ENCODE results near the gene REV3L.

GRCh38 chr6:111269401-111269970, 213.5 kb downstream of the REV3L start:
- TF ChIP-seq GFI1 (CRISPR knock-in tag; IDR thresholded peaks at IDR 0.05; ENCODE audit: borderline replicate concordance) (no peak), U2AF1 (optimal IDR thresholded peaks at IDR 0.05; ENCODE audit: low read depth, low read length) (no peak), MED13 (CRISPR knock-in tag; IDR thresholded peaks at IDR 0.05) (no peak), BCLAF1 (IDR thresholded peaks at IDR 0.05) (no peak), ELF1 (CRISPR knock-in tag; IDR thresholded peaks at IDR 0.05) (no peak), CHD2 (IDR thresholded peaks at IDR 0.05; ENCODE audit: low read depth, low read length) (no peak), ATF4 (CRISPR knock-in tag; IDR thresholded peaks at IDR 0.05) (no peak), SIN3A (IDR thresholded peaks at IDR 0.05; ENCODE audit: borderline replicate concordance, low read depth, low read length) (no peak), CTCF (CRISPR knock-in tag; IDR thresholded peaks at IDR 0.05) (no peak), MZF1 (CRISPR knock-in tag; IDR thresholded peaks at IDR 0.05; ENCODE audit: borderline replicate concordance) (no peak), MAZ (IDR thresholded peaks at IDR 0.05; ENCODE audit: borderline replicate concordance, low read depth, low read length) (no peak), MAZ (CRISPR knock-in tag; IDR thresholded peaks at IDR 0.05; ENCODE audit: low read depth) (no peak), ZBTB8A (CRISPR knock-in tag; IDR thresholded peaks at IDR 0.05; ENCODE audit: borderline replicate concordance, low read depth) (no peak)

All from HepG2 (cell line).